Stimulated activated CD8-positive, alpha-beta memory T cell treated with anti-CD3 and anti-CD28 coated beads, Interleukin-7, amount 100 ng/mL, for 1 hour (primary cell): ENCODE results near the gene DHRS3.

Experiments used
- DNase-seq, 2 donors: peaks; one replicate each; pipeline ENCODE4 v3.0.0-alpha.2; 2020; ENCODE audit warnings: low read depth in 2 of 2

Gene DHRS3

GRCh38 chr1:12599657-12600056 is 18.4 kb downstream of the DHRS3 start:
- no peak for DNase-seq

GRCh38 chr1:12598974-12599373 is 19.0 kb downstream of the DHRS3 start:
- no peak for DNase-seq

GRCh38 chr1:12597792-12598191 is 20.2 kb downstream of the DHRS3 start:
- DNase-seq = no peak

- DNase-seq = no peak
Observed at GRCh38 chr1:12596007-12596821, 21.8 kb downstream of the DHRS3 start.

- DNase-seq = no peak
Observed at GRCh38 chr1:12595757-12596006, 22.3 kb downstream of the DHRS3 start.

GRCh38 chr1:12594966-12595756 is 22.8 kb downstream of the DHRS3 start:
- DNase-seq = no peak

- no peak for DNase-seq
Observed at GRCh38 chr1:12594490-12594889, 23.5 kb downstream of the DHRS3 start.

- no peak for DNase-seq
Observed at GRCh38 chr1:12593621-12594066, 24.4 kb downstream of the DHRS3 start.

GRCh38 chr1:12592496-12592895 is 25.5 kb downstream of the DHRS3 start:
- DNase-seq = no peak

- no peak for DNase-seq
Observed at GRCh38 chr1:12591267-12591938, 26.6 kb downstream of the DHRS3 start.

- DNase-seq = no peak
Observed at GRCh38 chr1:12588695-12589094, 29.3 kb downstream of the DHRS3 start.

- DNase-seq = no peak
Observed at GRCh38 chr1:12587981-12588640, 29.9 kb downstream of the DHRS3 start.

GRCh38 chr1:12585951-12586942 is 31.8 kb downstream of the DHRS3 start:
- DNase-seq = no peak

- no peak for DNase-seq
Observed at GRCh38 chr1:12585536-12585935, 32.5 kb downstream of the DHRS3 start.

GRCh38 chr1:12584900-12585525 is 33.0 kb downstream of the DHRS3 start:
- DNase-seq = no peak

GRCh38 chr1:12583484-12583883 is 34.5 kb downstream of the DHRS3 start:
- no peak for DNase-seq

GRCh38 chr1:12582649-12583048 is 35.4 kb downstream of the DHRS3 start:
- DNase-seq = no peak

GRCh38 chr1:12581179-12581578 is 36.8 kb downstream of the DHRS3 start:
- no peak for DNase-seq

GRCh38 chr1:12580054-12580887 is 37.7 kb downstream of the DHRS3 start:
- DNase-seq = no peak
